Measurements from ENCODE around the gene CCDC91. TPM values are rescaled to one million over a fixed set of nuclear protein-coding genes. Genes with fewer than 3 reads are reported as not detected.

CCDC91 gene
- polyA plus RNA-seq, 1 donor from 2014 or later: 11.6 TPM

DNA sequence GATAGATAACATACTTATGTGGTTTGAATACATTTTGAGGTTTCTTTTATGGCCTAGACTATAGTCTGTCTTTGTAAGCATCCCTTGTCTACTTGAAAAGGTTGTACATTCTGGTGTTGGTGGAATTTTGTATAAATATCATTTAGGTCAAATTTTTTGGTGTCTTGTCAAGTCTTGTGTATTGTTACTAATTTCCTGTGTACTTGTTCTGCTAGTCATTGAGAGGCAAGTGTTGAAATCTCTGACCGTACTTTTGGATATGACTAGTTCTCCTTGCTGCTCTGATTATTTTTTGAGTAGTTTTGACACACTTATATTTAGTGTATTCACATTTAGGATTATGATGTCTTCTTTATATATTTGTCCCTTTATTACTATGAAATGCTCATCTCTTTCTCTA is 219.6 kb downstream of the CCDC91 start:
- no peak overlapping the region for H3K4me3 ChIP-seq (ENCODE audit: low read length)
- H3K4me2 ChIP-seq (ENCODE audit: low read length): no peak overlapping the region
- no peaks in the 10 kb centered on the region for H3K9me2 ChIP-seq (ENCODE audit: insufficient read depth, low read length)
- TF ChIP-seq, protein P1, sequence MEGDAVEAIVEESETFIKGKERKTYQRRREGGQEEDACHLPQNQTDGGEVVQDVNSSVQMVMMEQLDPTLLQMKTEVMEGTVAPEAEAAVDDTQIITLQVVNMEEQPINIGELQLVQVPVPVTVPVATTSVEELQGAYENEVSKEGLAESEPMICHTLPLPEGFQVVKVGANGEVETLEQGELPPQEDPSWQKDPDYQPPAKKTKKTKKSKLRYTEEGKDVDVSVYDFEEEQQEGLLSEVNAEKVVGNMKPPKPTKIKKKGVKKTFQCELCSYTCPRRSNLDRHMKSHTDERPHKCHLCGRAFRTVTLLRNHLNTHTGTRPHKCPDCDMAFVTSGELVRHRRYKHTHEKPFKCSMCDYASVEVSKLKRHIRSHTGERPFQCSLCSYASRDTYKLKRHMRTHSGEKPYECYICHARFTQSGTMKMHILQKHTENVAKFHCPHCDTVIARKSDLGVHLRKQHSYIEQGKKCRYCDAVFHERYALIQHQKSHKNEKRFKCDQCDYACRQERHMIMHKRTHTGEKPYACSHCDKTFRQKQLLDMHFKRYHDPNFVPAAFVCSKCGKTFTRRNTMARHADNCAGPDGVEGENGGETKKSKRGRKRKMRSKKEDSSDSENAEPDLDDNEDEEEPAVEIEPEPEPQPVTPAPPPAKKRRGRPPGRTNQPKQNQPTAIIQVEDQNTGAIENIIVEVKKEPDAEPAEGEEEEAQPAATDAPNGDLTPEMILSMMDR (IDR thresholded peaks at IDR 0.05; ENCODE audit: poor library complexity, severe bottlenecking): no peak
- TF ChIP-seq, protein P2, sequence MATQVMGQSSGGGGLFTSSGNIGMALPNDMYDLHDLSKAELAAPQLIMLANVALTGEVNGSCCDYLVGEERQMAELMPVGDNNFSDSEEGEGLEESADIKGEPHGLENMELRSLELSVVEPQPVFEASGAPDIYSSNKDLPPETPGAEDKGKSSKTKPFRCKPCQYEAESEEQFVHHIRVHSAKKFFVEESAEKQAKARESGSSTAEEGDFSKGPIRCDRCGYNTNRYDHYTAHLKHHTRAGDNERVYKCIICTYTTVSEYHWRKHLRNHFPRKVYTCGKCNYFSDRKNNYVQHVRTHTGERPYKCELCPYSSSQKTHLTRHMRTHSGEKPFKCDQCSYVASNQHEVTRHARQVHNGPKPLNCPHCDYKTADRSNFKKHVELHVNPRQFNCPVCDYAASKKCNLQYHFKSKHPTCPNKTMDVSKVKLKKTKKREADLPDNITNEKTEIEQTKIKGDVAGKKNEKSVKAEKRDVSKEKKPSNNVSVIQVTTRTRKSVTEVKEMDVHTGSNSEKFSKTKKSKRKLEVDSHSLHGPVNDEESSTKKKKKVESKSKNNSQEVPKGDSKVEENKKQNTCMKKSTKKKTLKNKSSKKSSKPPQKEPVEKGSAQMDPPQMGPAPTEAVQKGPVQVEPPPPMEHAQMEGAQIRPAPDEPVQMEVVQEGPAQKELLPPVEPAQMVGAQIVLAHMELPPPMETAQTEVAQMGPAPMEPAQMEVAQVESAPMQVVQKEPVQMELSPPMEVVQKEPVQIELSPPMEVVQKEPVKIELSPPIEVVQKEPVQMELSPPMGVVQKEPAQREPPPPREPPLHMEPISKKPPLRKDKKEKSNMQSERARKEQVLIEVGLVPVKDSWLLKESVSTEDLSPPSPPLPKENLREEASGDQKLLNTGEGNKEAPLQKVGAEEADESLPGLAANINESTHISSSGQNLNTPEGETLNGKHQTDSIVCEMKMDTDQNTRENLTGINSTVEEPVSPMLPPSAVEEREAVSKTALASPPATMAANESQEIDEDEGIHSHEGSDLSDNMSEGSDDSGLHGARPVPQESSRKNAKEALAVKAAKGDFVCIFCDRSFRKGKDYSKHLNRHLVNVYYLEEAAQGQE (IDR thresholded peaks at IDR 0.05; ENCODE audit: borderline replicate concordance): no peak
- TF ChIP-seq MXI1 (conservative IDR thresholded peaks at IDR 0.05; ENCODE audit: poor library complexity, severe bottlenecking): no peak
- no peak for TF ChIP-seq EP300 (conservative IDR thresholded peaks at IDR 0.05; ENCODE audit: poor library complexity, severe bottlenecking)
- TF ChIP-seq TAF1 (IDR thresholded peaks at IDR 0.05; ENCODE audit: low read depth): no peak
- no peak for TF ChIP-seq RAD21 (conservative IDR thresholded peaks at IDR 0.05)
- TF ChIP-seq EZH2 (IDR thresholded peaks at IDR 0.05; ENCODE audit: borderline replicate concordance, insufficient read depth, low read length, poor library complexity, severe bottlenecking): no peak
- no peak for TF ChIP-seq SMC3 (conservative IDR thresholded peaks at IDR 0.05; ENCODE audit: poor library complexity)
- TF ChIP-seq POLR2AphosphoS5 (IDR thresholded peaks at IDR 0.05): no peak
- H3K27ac ChIP-seq (ENCODE audit: low read length): no peak overlapping the region
- H3F3A ChIP-seq (ENCODE audit: insufficient read depth, low read length, poor library complexity, severe bottlenecking): no peaks in the 10 kb centered on the region
- H3K9ac ChIP-seq (ENCODE audit: low read length): no peak overlapping the region
- H4K20me1 ChIP-seq (ENCODE audit: insufficient read depth): no peaks in the 10 kb centered on the region
- no peaks in the 10 kb centered on the region for H3K9me3 ChIP-seq (ENCODE audit: low read length)
- H3K79me2 ChIP-seq (replicated peaks; ENCODE audit: insufficient read depth, low read length): no peaks in the 10 kb centered on the region
- no peaks in the 10 kb centered on the region for H3K27me3 ChIP-seq (ENCODE audit: insufficient read depth, low read depth, low read length)
- H3K36me3 ChIP-seq (ENCODE audit: insufficient read depth, low read length): no peaks in the 10 kb centered on the region
- no peak overlapping the region for H2AFZ ChIP-seq (ENCODE audit: low read depth, low read length)

DNA sequence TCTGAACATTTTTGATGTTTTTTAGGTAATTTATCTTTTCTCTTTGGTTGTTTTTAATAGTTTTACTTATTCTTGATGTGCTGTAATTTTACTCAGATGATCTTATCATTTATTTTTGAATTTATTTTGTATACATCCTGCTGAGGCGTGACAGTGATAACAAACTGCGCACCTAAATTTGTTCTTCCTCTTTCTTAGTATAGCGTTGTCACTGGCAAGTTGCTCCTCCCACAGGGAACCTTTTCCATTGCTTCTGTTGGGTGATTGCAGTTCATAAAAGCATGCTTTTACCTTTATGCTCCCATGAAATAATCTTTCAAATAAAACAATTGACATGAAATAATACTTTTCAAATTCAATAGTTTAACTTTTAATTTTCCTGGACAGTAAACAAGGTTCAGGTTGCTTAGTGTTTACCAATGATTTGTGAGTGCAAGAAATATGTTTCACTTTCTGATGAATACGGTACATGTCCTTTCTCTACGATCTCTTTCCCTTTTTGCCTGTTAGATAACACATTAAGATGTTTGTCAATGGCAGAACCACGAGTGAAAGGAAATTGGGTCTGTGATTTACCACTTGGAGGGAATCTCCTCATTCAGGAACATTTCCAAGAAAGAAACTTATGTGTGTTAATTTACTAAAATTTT is 223.3 kb downstream of the CCDC91 start:
- Histone ChIP-seq H3K4me3 (ENCODE audit: low read length) (no peak overlapping the region), H3K9me3 (ENCODE audit: low read length) (no peaks in the 10 kb centered on the region), H3K27ac (ENCODE audit: low read length) (no peak overlapping the region), H3K4me2 (ENCODE audit: low read length) (no peak overlapping the region), H4K20me1 (ENCODE audit: insufficient read depth) (no peaks in the 10 kb centered on the region), H3K9ac (ENCODE audit: low read length) (no peak overlapping the region), H3F3A (ENCODE audit: insufficient read depth, low read length, poor library complexity, severe bottlenecking) (no peaks in the 10 kb centered on the region), H2AFZ (ENCODE audit: low read depth, low read length) (no peak overlapping the region), H3K79me2 (replicated peaks; ENCODE audit: insufficient read depth, low read length) (no peaks in the 10 kb centered on the region), H3K9me2 (ENCODE audit: insufficient read depth, low read length) (no peaks in the 10 kb centered on the region), H3K36me3 (ENCODE audit: insufficient read depth, low read length) (no peaks in the 10 kb centered on the region), H3K27me3 (ENCODE audit: insufficient read depth, low read depth, low read length) (no peaks in the 10 kb centered on the region)
- no peak for TF ChIP-seq EP300 (conservative IDR thresholded peaks at IDR 0.05; ENCODE audit: poor library complexity, severe bottlenecking)
- no peak for TF ChIP-seq MXI1 (conservative IDR thresholded peaks at IDR 0.05; ENCODE audit: poor library complexity, severe bottlenecking)
- no peak for TF ChIP-seq EZH2 (IDR thresholded peaks at IDR 0.05; ENCODE audit: borderline replicate concordance, insufficient read depth, low read length, poor library complexity, severe bottlenecking)
- no peak for TF ChIP-seq POLR2AphosphoS5 (IDR thresholded peaks at IDR 0.05)
- TF ChIP-seq SMC3 (conservative IDR thresholded peaks at IDR 0.05; ENCODE audit: poor library complexity): no peak
- no peak for TF ChIP-seq RAD21 (conservative IDR thresholded peaks at IDR 0.05)
- TF ChIP-seq, protein P2 (IDR thresholded peaks at IDR 0.05; ENCODE audit: borderline replicate concordance): no peak
- TF ChIP-seq, protein P1 (IDR thresholded peaks at IDR 0.05; ENCODE audit: poor library complexity, severe bottlenecking): no peak
- TF ChIP-seq TAF1 (IDR thresholded peaks at IDR 0.05; ENCODE audit: low read depth): no peak

Data from neural cell (in vitro differentiated cells).